ENCODE data around the gene HAO1.
"Not testable (repeated sequence)": the region's sequence is repeated elsewhere in the genome, so short reads cannot be mapped to it uniquely, and the experiment has no call there.

Gene HAO1

DNA sequence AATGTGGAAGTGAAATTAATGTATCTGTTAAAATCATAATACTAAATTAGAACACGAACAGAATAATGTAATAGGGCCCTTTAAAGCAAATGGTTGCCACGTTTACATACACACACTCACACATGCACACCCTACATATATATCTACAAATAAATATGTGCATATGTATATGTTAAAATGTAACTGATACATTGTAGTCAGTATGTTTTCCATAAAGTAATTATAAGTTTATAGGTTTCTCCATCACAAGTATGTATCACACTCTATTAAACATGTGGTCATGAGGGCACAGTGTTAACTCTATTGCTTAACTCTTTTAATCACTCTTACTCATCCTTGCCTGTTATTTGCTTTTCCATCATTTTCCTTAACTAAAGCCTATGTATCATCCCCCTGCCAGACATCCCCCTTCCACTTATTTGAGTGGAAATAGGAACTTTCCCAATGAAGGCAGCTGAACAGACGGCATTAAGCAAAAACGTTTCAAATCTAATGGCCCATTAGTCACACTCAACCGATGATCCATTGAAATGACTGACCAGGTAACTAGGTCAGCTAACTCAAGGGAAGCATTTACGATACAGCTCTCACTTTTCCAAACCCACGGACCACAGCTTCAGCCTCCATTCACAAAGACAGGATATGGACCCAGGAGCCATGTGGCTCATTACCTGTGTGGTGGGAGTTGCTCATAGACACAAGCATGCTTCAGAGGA is 89.3 kb downstream of the HAO1 start:
- DNase-seq: no peak

- DNase-seq: no peak
Measured at GRCh38 chr20:7849675-7850074, 90.6 kb downstream of the HAO1 start.

DNA sequence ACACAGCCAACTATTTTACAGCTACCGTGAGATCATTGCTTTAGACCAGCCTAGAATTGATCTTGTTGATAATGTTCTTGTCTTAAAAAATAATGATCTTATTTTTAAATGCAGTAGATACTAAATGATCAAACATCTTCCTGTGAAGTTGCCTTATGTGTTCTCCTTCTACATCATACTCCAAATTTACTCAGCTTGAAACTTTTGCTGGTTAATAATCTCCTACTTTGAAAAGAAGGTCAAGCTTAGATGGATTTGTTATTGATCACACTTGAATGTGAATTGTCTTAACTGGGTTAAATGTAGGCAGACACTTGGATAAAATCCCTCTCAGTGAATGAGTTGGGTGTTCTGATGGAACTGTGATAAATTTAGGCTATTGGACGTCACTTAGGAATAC is 91.9 kb downstream of the HAO1 start:
- DNase-seq: no peak

DNA sequence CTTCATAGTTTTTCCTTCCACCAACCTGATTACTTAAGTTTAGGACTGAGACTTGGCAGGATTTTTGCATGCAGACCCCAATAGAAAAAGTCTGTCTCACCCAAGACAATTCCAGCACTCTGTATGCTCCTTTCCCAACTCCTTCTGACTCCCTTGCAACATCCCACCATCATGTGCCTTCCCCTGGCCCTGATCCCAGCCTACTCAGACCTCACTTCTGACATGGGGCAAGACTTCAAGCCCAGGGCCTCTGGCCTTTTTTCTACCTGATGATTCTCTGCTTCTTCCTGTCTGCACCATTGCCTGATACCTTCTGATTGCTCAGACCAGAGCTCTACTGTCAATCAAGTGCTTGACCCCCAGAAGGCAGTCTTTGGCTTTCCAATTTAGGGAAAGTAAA is 96.6 kb downstream of the HAO1 start:
- DNase-seq: no peak

GRCh38 chr20:7841971-7842310 is 98.3 kb downstream of the HAO1 start:
- no peak for DNase-seq

- DNase-seq: no peak
Measured at GRCh38 chr20:7841291-7841970, 98.8 kb downstream of the HAO1 start.

DNA sequence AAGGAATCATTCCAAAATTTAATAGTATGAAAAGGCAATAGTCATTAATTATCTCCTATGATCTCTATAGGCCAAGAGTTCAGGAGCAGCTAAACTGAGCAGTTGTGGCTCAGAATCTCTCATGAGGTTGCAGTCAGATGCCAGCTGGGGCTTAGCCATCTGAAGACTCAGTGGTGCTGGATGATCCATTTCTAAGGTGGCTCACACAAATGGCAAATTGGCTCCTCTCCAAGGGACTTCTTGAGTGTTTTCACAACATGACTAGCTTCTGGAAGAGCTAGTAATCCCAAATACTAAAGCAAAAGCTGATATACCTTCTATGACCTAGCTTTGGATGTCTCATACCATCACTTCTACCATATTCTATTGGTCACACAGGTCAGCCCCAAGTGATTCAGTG is 104.2 kb downstream of the HAO1 start:
- DNase-seq: no peak

DNA sequence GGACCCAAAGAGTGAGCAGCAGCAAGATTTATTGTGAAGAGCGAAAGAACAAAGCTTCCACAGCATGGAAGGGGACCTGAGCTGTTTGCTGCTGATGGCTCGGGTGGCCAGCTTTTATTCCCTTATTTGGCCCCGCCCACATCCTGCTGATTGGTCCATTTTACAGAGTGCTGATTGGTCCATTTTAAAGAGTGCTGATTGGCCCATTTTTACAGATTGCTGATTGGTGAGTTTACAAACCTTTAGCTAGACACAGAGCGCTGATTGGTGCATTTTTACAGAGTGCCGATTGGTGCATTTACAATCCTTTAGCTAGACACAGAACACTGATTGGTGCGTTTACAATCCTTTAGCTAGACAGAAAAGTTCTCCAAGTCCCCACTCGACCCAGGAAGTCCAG is 105.8 kb downstream of the HAO1 start:
- not testable (repeated sequence) for DNase-seq

All from CD4-positive, alpha-beta T cell treated with Interleukin-15 for 1 hour (primary cell).